T1000 (cell line): ENCODE data around the gene IL11RA.
"Not testable (repeated sequence)": the region's sequence is repeated elsewhere in the genome, so short reads cannot be mapped to it uniquely, and the experiment has no call there.

Source experiments
- DNase-seq: peaks from one replicate; lab custom pipeline; 2025; ENCODE audit warnings: mixed read lengths; lab: John Stamatoyannopoulos, UW

Gene IL11RA

DNA sequence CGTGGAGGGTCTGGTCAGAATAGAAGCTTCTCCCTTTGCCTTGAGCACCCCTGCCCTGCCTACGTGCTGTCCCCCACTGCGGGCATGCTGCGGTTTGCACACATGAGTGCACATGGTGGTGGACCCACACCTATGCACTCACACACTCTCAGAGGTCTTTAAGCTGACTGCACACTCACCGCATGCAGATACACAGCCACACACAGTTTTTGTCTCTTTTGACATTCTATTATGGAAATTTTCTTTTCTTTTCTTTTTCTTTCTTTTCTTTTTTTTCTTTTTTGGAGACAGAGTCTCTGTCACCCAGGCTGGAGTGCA is 22.5 kb upstream of the IL11RA start:
- no peak for DNase-seq

DNA sequence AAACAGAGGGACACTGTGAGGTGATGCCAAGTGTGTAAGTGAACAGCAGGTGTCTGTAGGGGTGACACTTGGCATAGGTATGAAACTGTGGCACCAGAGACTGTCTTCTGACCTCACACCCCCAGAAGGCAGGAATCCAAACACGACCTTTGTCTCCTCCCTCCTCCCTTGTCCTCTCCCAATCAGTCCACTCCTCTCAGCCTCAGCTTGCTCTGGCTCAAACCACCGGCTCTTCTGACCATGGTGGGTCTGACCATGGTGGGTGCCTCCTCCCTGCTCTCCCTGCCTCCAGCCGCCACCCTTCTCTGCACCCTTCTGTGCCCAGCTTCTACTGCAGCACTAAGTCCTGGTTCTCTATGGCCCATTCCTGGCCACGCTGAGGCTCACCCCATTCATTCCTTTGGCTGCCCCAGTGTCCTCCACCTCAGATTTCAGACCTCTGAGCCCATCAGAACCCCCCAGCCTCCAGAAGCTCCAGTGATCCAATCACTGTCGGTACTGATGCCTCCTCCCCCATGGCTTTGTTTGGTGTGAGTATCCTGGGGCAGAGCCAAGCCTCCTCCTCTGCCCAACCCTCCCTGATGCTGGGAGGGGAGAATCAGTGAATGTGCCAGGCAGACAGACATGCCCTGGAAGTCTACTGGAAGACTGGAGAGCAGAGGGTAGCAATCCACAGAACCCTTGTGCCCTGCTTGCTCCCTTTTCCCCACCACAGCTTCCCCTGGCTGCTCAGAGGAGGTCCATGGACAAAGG is 21.4 kb upstream of the IL11RA start:
- DNase-seq = no peak

GRCh38 chr9:34633166-34633565 is 18.8 kb upstream of the IL11RA start:
- no peak for DNase-seq

GRCh38 chr9:34633851-34634550 is 18.0 kb upstream of the IL11RA start:
- no peak for DNase-seq

DNA sequence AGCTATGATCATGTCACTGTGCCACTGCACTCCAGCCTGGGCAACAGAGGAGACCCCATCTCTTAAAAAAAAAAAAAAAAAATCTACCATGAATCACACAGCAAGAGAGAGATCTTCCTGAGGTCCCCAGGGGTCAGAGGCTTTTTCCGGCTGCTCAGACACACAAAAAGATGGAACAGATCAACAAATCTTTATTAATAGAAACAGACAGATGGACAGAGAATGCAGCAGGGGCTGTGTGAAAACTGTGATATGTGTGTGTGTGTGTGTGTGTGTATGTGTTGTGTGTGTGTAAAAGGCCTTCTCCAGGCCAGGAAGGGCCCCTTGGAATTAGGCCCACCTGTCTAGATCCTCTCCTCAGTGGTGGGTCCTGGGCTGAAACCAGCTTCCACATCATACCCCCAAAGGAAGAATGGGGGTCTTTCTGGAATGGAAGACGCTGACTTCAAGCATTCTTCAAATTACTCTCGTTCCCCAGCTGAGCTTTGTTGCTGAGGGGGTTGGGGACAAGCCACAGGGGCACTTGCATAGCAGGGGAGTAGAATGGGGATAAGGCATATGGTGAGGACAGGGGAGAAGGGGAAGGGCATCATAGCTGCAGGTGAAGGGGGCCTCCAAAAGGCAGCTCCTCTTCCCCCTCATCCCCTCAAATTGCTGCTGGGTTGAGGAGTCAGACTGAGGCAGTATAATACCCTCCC is 17.3 kb upstream of the IL11RA start:
- no peak for DNase-seq

GRCh38 chr9:34635556-34635955 is 16.4 kb upstream of the IL11RA start:
- DNase-seq = no peak

DNA sequence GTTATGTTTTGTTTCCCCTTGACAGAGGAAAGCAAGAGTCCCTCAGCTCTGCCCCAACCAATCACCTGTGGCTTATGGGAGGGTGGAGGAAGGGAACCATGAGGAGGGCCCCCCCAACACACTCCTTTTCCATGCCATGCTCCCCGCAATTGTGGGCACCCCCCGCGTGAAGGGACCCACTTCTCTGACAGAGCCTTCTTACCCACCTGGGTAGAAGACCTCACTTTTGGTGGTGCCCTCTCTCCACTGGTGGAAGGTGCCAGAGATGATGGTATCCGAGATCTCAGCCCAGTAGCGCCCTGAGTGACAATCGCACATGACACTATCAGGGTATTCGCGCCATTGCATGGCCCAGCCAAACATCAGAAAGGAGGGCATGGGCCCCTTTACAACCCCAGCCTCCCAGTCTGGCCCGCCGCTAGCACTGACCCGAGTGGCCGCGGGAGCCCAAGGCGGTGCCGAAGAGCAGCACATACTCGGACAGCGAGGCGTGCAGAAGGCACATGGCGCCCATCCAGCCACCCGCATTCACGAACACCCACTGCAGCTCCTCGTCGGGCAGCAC is 15.1 kb upstream of the IL11RA start:
- no peak for DNase-seq

- peak; percentile 65 for DNase-seq
These were observed 14.4 kb upstream of the IL11RA start, which contains the start of gene SIGMAR1 for GRCh38 chr9:34637356-34638137. SIGMAR1 (minus strand) TSS chr9:34637787; CDS start chr9:34637697, 90 bp downstream.

- no peak for DNase-seq
These were observed 13.9 kb upstream of the IL11RA start for GRCh38 chr9:34638138-34638445.

DNA sequence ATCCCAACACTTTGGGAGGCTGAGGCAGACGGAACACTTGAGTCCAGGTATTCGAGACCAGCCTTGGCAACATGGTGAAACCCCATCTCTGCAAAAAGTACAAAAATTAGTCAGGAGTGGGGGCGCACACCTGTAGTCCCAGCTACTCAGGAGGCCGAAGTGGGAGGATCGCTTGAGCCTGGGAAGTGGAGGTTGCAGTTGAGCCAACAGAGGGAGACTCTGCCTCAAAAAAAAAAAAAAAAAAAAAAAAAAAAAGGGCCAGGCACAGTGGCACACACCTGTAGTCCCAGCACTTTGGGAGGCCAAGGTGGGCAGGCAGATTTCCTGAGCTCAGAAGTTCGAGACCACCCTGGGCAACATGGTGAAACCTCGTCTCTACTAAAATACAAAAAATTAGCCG is 12.7 kb upstream of the IL11RA start:
- not testable (repeated sequence) for DNase-seq

DNA sequence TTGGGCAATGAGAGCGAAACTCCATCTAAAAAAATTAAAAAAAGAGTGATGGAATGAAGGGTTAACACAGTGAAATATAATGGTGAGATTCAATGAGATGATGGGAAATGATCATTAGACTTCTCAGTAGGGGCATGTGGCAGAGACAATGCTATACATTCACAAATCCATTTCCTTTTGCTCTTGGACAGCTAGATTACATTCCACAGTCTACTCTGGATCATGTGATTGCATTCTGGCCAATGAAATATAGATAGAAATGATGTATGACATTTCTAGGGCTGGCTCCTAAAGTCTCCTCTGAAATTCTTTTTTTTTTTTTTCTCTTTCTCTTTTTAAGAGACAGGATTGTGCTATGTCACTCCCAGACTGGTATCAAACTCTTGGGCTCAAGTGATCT is 9.3 kb upstream of the IL11RA start:
- DNase-seq = no peak

DNA sequence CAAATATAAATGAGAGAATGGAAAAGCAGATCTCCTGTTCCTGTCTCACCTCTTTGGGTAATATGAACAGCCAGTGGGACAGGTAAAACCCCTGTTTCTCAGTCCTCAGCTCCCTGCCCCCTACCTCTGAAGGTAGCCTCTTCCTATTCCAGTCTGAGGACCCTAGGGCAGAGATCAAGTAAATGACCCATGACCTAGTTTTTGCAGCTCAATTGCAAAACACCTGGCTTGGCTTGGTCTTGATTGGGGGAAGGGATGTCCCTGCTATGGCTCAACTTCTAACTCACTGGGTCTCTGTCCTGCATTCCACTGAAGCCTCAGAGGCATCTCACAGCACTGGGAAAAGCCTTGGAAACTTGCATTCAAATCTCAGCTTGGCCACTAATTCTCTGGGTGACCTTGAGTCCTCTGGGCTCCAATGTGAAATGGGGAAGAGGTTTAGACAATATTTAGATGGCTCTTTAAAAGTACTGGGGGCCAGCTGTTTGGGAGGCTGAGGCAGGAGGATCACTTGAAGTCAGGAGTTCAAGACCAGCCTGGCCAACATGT is 7.1 kb upstream of the IL11RA start:
- no peak for DNase-seq

GRCh38 chr9:34646211-34647083 is 5.5 kb upstream of the IL11RA start, which contains the start of gene GALT:
GALT (plus strand) TSS chr9:34646675; CDS start chr9:34646705, 30 bp downstream.
- peak; percentile 77 for DNase-seq

DNA sequence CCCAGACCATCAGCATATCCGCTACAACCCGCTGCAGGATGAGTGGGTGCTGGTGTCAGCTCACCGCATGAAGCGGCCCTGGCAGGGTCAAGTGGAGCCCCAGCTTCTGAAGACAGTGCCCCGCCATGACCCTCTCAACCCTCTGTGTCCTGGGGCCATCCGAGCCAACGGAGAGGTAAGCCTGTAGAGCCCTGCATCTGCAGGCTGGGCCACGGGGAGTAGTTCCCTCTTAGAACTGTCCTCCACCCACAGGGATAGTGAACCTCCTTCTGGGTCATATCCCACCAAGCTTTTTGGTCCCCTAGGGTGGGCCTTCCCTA is 4.9 kb upstream of the IL11RA start:
- no peak for DNase-seq

- no peak for DNase-seq
These were observed 4.3 kb upstream of the IL11RA start for GRCh38 chr9:34647651-34648050.

GRCh38 chr9:34648673-34649072 is 3.3 kb upstream of the IL11RA start:
- no peak for DNase-seq

- DNase-seq = no peak
These were observed 1.2 kb upstream of the IL11RA start for GRCh38 chr9:34650816-34651215.

DNA sequence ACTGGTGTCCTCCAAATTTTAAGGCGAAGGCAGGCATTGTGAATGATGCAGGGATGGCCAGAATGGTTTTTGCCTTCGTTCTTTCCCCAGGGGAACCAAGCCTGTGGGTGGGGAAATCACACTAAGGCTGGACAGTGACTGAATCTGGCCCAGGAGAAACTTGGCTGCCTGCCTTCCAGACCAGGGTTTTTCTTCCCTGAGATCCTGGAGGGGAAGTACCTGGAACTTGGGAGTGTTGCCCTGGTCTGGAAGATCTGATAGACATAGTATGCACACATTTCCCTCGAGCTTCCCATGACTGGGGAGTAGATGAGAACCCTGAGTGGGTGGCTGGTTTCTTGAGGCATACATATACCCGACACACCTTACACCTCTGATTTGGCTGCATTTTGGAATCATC is 664 bp upstream of the IL11RA start:
- no peak for DNase-seq

DNA sequence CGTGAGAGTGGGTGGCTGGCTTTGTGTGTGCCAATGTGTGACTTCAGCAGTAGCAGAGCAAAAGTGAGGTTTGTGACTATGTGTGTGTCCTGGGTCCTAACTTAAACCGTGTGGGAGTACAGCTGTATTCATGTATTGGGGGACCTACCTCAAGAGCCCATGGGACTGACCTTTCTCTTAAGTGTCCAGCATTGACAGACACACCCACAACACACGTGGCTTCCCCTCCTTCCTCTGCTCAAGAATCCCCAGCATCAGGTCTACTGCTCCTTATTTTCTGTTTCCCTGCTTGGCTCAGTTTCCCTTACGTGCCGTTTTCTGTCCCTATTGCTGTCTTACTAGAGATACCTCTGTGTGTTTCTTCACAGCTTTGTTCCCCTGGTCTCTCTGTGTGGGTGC is 616 bp downstream of the IL11RA start:
- DNase-seq = no peak

- no peak for DNase-seq
These were observed 1.4 kb downstream of the IL11RA start for GRCh38 chr9:34653151-34654072.
